DOHH2 (cell line): Measurements from ENCODE around the gene DNM1.
A peak's percentile ranks its signal among the peaks of the same experiment; 100 is the strongest.

Source experiments
- H3F3A ChIP-seq: fragments of 200-600 bp; sonication (generic), shearing (Covaris generic); 2 replicates; pipeline ENCODE4 v1.6.0; 2016; ENCODE audit warnings: antibody characterized with exemption, mild to moderate bottlenecking; ENCODE audit not compliant: control insufficient read depth, insufficient read depth
- H3K27ac ChIP-seq: fragments of 200-600 bp; sonication (generic); 2 replicates; pipeline ENCODE4 v1.5.1; 2014; ENCODE audit warnings: low read depth, mild to moderate bottlenecking, low read length, moderate library complexity
- H3K27me3 ChIP-seq: fragments of 200-600 bp; sonication (generic); 2 replicates; pipeline ENCODE4 v1.6.1; 2014; ENCODE audit warnings: mild to moderate bottlenecking, low read length, mixed read lengths; ENCODE audit not compliant: control insufficient read depth
- H3K36me3 ChIP-seq: fragments of 200-600 bp; sonication (generic); 2 replicates; pipeline ENCODE4 v1.6.1; 2014; ENCODE audit warnings: mild to moderate bottlenecking, low read length, moderate library complexity, mixed read lengths; ENCODE audit not compliant: control insufficient read depth
- H3K4me1 ChIP-seq: fragments of 200-600 bp; sonication (generic); 2 replicates; pipeline ENCODE4 v1.6.1; 2014; ENCODE audit warnings: mild to moderate bottlenecking, low read length, mixed read lengths; ENCODE audit not compliant: control insufficient read depth
- H3K4me2 ChIP-seq: fragments of 200-600 bp; sonication (generic); 2 replicates; pipeline ENCODE4 v1.6.0; 2014; ENCODE audit warnings: mild to moderate bottlenecking, low read length, moderate library complexity
- H3K4me3 ChIP-seq: fragments of 200-600 bp; sonication (generic); 2 replicates; pipeline ENCODE4 v1.5.1; 2014; ENCODE audit warnings: mild to moderate bottlenecking, low read length, mixed read lengths
- H3K79me2 ChIP-seq: fragments of 200-600 bp; sonication (generic); 2 replicates; pipeline ENCODE4 v1.6.1; 2014; ENCODE audit warnings: mild to moderate bottlenecking, low read length, mixed read lengths; ENCODE audit not compliant: control insufficient read depth
- H3K9me2 ChIP-seq: fragments of 200-600 bp; sonication (generic); replicated peaks from 2 replicates; pipeline ENCODE4 v1.6.1; 2014; ENCODE audit warnings: mild to moderate bottlenecking, low read length, mixed read lengths; ENCODE audit not compliant: control insufficient read depth
- H3K9me3 ChIP-seq: fragments of 200-600 bp; sonication (generic); 2 replicates; pipeline ENCODE4 v1.6.1; 2014; ENCODE audit warnings: antibody characterized with exemption, low read length, mixed read lengths; ENCODE audit not compliant: control insufficient read depth, insufficient read depth
- H4K20me1 ChIP-seq: fragments of 200-600 bp; sonication (generic); 2 replicates; pipeline ENCODE4 v1.6.0; 2014; ENCODE audit warnings: low read depth, mild to moderate bottlenecking, antibody characterized with exemption, low read length, moderate library complexity; ENCODE audit not compliant: control insufficient read depth, insufficient read depth
- CTCF ChIP-seq: fragments of 200-600 bp; sonication (generic); IDR thresholded peaks from one replicate; pipeline ENCODE4 v1.5.1; 2014; ENCODE audit warnings: antibody characterized with exemption, mild to moderate bottlenecking, low read depth, low read length; ENCODE audit not compliant: poor library complexity, severe bottlenecking
- EZH2phosphoT487 ChIP-seq: fragments of 200-600 bp; sonication (generic); IDR thresholded peaks from 2 replicates; pipeline ENCODE4 v1.6.1; 2017; ENCODE audit warnings: borderline replicate concordance, mild to moderate bottlenecking, antibody characterized with exemption, low read length, moderate library complexity, mixed read lengths

Gene DNM1

GRCh38 chr9:128218172-128218517, 15.0 kb downstream of the DNM1 start:
- Histone ChIP-seq H3K4me1 (peaks cover 14% of the 10 kb centered on the region), H3K36me3 (no peaks in the 10 kb centered on the region), H3F3A (no peaks in the 10 kb centered on the region), H3K27ac (no peak overlapping the region), H3K79me2 (no peaks in the 10 kb centered on the region), H3K27me3 (peaks cover 22% of the 10 kb centered on the region), H4K20me1 (no peaks in the 10 kb centered on the region), H3K4me2 (peak overlapping the region; percentile 63), H3K4me3 (peak overlapping the region; percentile 59), H3K9me2 (no peaks in the 10 kb centered on the region), H3K9me3 (no peaks in the 10 kb centered on the region)
- TF ChIP-seq CTCF (no peak), EZH2phosphoT487 (no peak)

- no peaks in the 10 kb centered on the region for H3K9me3 ChIP-seq
- peaks cover 14% of the 10 kb centered on the region for H3K4me1 ChIP-seq
- no peaks in the 10 kb centered on the region for H3K9me2 ChIP-seq
- H3K4me2 ChIP-seq = peak overlapping the region; percentile 63
- peak overlapping the region; percentile 59 for H3K4me3 ChIP-seq
- no peak overlapping the region for H3K27ac ChIP-seq
- H3K79me2 ChIP-seq = no peaks in the 10 kb centered on the region
- no peaks in the 10 kb centered on the region for H3F3A ChIP-seq
- no peak for TF ChIP-seq CTCF
- no peak for TF ChIP-seq EZH2phosphoT487
- H4K20me1 ChIP-seq = no peaks in the 10 kb centered on the region
- H3K36me3 ChIP-seq = no peaks in the 10 kb centered on the region
- H3K27me3 ChIP-seq = peaks cover 19% of the 10 kb centered on the region
Measured at GRCh38 chr9:128218518-128219389, 15.6 kb downstream of the DNM1 start.

GRCh38 chr9:128219831-128220230, 16.7 kb downstream of the DNM1 start:
- Histone ChIP-seq H3K4me2 (no peak overlapping the region), H3K9me2 (no peaks in the 10 kb centered on the region), H3K27me3 (peaks cover 12% of the 10 kb centered on the region), H3K4me3 (no peak overlapping the region), H4K20me1 (no peaks in the 10 kb centered on the region), H3K4me1 (peaks cover 10% of the 10 kb centered on the region), H3K9me3 (no peaks in the 10 kb centered on the region), H3K36me3 (no peaks in the 10 kb centered on the region), H3K79me2 (no peaks in the 10 kb centered on the region), H3F3A (no peaks in the 10 kb centered on the region), H3K27ac (no peak overlapping the region)
- TF ChIP-seq CTCF (no peak), EZH2phosphoT487 (no peak)
